GM18867 (cell line): ENCODE results near the gene SH2D3C.
A peak's percentile ranks its signal among the peaks of the same experiment; 100 is the strongest.

Experiments
- ATAC-seq: cut with Tn5 transposase; IDR thresholded peaks from one replicate; pipeline ENCODE4 v1.9.1; 2021; ENCODE audit warnings: mild to moderate bottlenecking, moderate library complexity; ENCODE audit not compliant: unreplicated experiment

SH2D3C gene

DNA sequence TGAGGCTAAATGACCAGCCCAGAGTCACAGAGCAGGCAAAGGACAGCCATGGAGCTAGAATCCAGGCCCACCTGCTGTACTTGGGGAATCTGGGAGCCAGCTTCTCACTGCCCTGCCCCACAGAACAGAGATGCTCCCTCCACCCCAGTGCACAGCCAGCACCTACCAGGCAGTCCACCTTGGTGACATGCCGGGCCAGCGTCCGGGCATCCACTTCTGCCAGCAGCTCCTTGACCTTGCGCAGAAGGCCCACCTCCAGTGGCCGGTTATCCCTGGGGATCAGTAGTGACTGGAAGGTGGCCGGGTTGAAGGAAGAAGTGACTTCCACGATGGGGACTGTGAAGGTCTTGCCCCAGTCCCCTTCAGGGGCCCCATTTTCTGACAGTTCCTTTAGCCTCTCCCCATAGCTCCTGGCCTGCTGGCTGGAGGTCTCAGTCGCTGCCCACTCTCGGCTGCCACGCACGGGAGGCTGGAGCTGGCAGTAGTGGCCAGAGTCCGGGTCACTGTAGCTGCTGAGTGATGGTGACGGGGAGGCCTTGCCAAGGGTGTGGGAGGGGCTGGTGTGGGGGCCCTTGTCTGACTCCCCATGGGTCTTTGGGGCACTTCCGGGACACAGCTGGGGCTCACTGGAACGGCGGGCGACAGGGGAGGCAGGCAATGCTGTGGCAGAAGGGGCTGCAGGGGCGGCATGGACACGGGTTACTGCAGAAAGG lies 33.9 kb downstream of the SH2D3C start:
- ATAC-seq, result no peak

GRCh38 chr9:127742435-127743088 lies 35.9 kb downstream of the SH2D3C start:
- no peak for ATAC-seq

DNA sequence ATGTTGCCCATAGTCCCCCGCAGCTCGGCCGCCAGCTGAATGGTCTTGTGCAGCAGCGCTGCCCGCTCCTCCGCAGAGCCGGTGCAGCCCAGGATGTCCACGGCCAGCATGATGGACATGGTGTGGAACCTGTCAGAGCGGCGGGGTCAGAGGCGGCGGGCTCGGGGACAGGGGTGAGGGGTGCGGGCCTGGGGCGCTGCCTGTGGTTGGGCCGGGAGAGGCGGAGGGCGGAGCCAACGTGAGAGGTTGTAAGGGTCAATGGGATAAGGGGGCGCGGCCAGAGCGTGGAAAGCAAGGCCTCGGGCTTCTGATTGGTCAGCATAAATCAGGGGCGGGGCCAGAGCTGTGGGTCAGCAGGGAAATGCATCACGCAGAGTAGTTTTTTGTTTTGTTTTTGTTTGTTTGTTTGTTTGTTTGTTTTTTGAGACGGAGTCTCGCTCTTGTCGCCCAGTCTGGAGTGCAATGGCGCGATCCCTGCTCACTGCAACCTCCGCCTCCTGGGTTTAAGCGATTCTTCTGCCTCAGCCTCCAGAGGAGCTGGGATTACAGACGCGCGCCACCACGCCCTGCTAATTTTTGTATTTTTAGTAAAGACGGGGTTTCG lies 36.5 kb downstream of the SH2D3C start:
- no peak for ATAC-seq

GRCh38 chr9:127739614-127740330 lies 38.7 kb downstream of the SH2D3C start:
- no peak for ATAC-seq

- no peak for ATAC-seq
These were observed 39.8 kb downstream of the SH2D3C start for GRCh38 chr9:127738666-127739065.

- no peak for ATAC-seq
These were observed 42.8 kb downstream of the SH2D3C start for GRCh38 chr9:127735530-127736185.

DNA sequence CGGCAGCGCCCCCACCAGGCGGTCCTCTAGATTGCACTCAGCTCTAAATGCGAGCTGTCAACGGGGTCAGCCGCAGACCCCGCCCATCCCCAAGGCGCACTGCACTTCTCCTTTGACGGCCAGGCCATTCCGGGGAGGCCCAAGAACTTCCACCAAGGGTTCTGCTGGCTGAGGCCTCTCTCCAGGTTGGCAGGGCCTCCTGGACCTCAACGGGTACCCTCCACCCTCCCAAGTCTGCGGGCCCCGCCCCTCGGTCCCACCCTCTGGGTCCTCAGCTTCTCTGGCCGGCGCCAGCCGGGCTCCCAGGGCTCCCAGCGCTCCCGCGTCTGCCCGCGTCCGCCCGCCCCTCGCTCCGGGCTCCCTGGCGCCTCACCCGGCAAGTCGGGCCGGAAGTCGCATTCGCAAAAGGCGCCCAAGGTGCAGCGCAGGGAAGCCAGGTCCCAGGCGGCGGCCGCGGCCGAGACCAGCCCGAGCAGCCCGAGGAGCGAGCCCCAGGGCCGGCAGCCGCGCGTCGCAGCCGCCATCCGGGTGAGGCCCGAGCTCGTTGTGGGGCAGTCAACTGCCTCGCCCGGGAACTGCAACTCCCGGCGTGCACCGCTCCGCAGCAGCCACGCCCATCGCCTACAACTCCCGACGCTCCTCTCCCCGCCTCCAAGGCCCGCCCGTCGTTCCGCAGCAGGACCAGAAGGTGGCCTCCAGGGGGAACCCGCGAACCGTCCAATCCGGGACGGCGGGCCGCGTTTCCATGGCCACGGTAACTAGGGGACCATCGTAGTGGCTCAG lies 43.5 kb downstream of the SH2D3C start, which contains the start of gene TOR2A:
TSS of gene TOR2A (minus strand) at position 548 of the 783 bp plus-strand sequence. CDS start at position 524, 24 bp downstream.
- peak; percentile 84 for ATAC-seq

- no peak for ATAC-seq
These were observed 44.2 kb downstream of the SH2D3C start for GRCh38 chr9:127734247-127734746.

DNA sequence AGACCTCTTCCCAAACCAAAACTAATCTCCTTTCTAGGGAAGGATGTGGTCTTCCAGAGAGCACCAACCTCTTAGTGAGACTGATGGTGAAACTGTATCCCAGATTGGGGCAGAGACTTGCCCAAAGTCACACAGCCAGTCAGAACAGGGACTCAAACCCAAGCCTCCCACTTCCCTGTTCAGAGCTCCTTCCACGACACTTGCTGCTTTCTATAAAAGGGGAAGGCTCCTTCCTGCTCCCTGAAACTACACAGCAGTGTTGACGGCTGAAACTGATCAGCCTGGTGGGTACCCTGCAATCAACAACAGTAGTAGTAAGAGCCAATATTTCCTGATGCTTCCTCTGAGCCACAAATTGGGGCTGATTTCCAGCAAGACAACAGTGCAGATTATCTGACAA lies 44.9 kb downstream of the SH2D3C start:
- ATAC-seq, result no peak

DNA sequence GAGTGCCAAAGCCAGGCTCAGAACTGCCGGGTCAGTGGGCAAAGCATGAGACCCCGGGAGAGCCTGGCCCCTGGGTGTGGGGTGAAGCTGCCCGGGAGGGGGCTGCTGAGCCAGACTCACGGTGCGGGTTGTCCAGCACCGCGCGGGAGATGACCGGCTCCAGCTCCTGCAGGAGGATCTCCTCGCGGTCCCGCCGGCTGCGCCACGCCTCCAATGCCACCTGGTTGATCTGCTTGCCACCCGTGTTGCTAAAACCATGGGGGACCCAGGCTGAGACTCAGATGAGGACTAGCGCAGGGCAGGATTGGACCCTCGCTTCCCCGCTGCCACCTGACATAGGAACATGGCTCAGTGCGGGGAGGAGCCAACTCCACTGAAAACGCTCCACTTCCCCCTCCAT lies 46.0 kb downstream of the SH2D3C start:
- no peak for ATAC-seq

DNA sequence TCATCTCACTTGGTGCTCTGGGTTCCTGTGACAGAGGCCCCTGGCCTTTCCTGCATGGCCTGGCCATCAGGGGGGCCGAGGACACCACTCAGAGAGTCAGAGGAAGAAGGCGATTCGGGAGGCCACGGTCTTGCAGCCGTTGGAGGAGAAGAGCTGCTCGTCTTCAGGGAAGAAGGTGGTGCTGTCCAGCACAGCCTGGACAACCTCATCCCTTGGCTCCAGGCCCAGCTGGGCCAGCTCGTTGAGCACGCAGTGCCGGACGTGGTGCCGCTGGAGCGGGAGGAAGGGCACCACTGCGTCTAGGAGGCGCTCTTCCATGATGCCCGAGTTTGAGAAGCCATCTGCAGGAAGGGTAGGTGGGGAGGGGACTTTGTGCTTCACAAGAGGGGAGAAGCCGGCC lies 46.5 kb downstream of the SH2D3C start:
- no peak for ATAC-seq

- no peak for ATAC-seq
These were observed 47.6 kb downstream of the SH2D3C start for GRCh38 chr9:127730799-127731410.

GRCh38 chr9:127730262-127730661 lies 48.2 kb downstream of the SH2D3C start:
- no peak for ATAC-seq

DNA sequence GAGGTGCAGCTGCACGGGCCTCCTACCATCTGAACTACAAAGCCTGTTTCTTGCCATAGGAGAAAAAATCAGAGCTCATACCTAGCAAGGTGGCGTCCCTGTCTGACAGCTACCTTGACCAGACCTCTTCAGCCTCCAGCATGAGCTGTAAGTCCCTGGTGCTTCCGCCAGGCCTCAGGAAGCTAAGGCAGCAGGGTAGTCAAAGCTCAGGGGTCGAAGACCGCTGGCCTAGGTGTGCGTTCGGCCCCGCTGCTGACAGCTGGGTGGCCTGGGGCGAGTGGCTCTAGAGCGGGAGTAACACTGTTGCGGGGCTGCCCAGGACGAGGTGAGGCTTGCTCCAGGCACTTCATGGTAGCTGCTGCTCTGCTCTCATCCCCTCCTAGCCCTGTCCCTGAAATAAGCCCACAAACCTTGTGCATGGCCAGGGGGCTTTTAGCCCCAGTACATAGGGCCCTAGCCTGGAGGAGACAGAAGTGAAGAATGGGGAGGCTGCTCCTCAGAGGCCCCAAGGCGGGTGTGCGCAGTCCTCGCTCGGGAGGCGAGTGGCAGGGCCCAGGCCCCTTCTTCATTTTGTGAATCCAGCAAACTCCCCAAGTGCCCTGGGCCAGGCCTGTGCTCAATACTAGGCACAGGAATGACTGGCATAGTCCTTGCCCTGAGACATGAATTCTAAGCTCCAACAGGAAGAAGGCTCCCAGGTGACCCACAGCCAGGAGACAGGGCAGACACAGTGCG lies 48.8 kb downstream of the SH2D3C start:
- ATAC-seq, result no peak

DNA sequence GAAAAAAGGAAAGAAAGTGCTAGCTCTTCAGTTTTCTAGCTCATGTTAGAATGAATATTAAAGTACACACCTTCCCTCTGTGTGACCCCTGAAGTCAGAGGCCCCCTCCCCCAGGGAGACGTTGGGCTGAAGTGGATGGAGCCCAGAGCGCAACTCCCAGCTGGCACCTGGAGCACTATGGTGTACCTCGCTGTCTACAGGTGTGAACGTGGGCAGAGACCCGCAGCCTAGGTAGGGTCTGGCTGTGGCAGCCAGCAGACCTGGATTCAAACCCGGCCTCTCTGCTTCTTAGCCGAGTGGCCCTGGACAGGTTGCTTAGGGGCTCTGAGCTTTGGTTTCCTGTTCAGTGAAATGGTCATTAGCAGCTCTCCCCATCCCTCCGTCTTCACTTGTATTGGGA lies 49.7 kb downstream of the SH2D3C start:
- no peak for ATAC-seq

- ATAC-seq, result no peak
These were observed 51.6 kb downstream of the SH2D3C start for GRCh38 chr9:127726871-127727270.

GRCh38 chr9:127724012-127724411 lies 54.5 kb downstream of the SH2D3C start:
- no peak for ATAC-seq

GRCh38 chr9:127723444-127723843 lies 55.0 kb downstream of the SH2D3C start:
- no peak for ATAC-seq

DNA sequence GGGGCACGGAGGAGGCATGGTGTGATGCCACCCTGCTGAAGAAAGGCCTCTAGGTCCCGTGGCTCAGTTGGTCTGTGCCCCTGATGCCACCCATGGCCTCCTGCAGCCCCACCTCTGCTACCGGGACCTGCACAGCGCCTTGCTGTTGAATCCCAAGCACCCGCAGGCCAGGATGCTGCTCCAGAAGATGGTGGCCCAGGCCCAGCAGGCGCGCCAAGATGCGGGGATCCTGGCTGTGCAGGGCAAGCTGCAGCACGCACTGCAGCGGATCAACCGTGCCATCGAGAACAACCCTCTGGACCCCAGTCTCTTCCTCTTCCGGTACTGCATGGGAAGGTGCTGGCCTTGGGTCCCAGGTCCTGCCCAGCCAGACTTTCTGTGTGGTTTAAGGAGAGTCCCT lies 55.5 kb downstream of the SH2D3C start:
- ATAC-seq, result no peak
